SK-N-SH (cell line): ENCODE results near the gene TRAFD1. TPM values are rescaled to one million over a fixed set of nuclear protein-coding genes. Genes with fewer than 3 reads are reported as not detected.
"Not testable (repeated sequence)": the region's sequence is repeated elsewhere in the genome, so short reads cannot be mapped to it uniquely, and the experiment has no call there.

Experiments used
- CTCF ChIA-PET: fragments of 300-600, 350-600 bp; formaldehyde crosslinking; extraction: SDS; loops from one replicate; lab custom pipeline; 2021; lab: Yijun Ruan, JAX
- POLR2A ChIA-PET: fragments of 350-600 bp; sonication (Branson Sonifier 250); formaldehyde crosslinking; extraction: SDS; loops from one replicate; lab custom pipeline; 2020; ENCODE audit warnings: antibody characterized with exemption, inconsistent platforms; lab: Yijun Ruan, JAX
- DNase-seq: peaks from one replicate; pipeline ENCODE4 v3.0.0; 2012
- H2AFZ ChIP-seq: fragments of 200-600 bp; sonication (generic); 2 replicates; pipeline ENCODE4 v1.8.1; 2016; ENCODE audit warnings: antibody characterized with exemption, mild to moderate bottlenecking, low read depth
- H3F3A ChIP-seq: fragments of 200-600 bp; sonication (generic); replicated peaks from 2 replicates; pipeline ENCODE3; 2016; ENCODE audit warnings: antibody characterized with exemption, mild to moderate bottlenecking; ENCODE audit not compliant: insufficient read depth
- H3K27ac ChIP-seq, 2 experiments: fragments of 200-500 bp in 1 of 2; fragments of 200-600 bp in 1 of 2; sonication (Bioruptor generic) in 1 of 2; sonication (generic), shearing (Covaris generic) in 1 of 2; 2 replicates each; pipeline versions ENCODE4 v1.5.1 to v1.6.1; 2014 to 2016; ENCODE audit warnings: low read depth in 2 of 2, inconsistent platforms in 1 of 2, low read length in 1 of 2, mild to moderate bottlenecking in 1 of 2, mixed read lengths in 1 of 2
- H3K27me3 ChIP-seq: fragments of 200-600 bp; sonication (generic), shearing (Covaris generic); 2 replicates; pipeline ENCODE4 v1.6.1; 2016; ENCODE audit warnings: mixed run types; ENCODE audit not compliant: insufficient read depth
- H3K36me3 ChIP-seq, 2 experiments: fragments of 200-500 bp in 1 of 2; fragments of 200-600 bp in 1 of 2; sonication (Bioruptor generic) in 1 of 2; sonication (generic) in 1 of 2; replicated peaks in 1 of 2; 2 replicates each; pipeline versions ENCODE3 to v1.5.1; 2014 to 2016; ENCODE audit warnings: low read length in 1 of 2, mild to moderate bottlenecking in 1 of 2; ENCODE audit not compliant: insufficient read depth in 2 of 2, control insufficient read depth in 1 of 2
- H3K4me1 ChIP-seq, 2 experiments: fragments of 200-500 bp in 1 of 2; fragments of 200-600 bp in 1 of 2; sonication (Bioruptor generic) in 1 of 2; sonication (generic), shearing (Covaris generic) in 1 of 2; 2 replicates each; pipeline versions ENCODE4 v1.5.1 to v1.6.1; 2014 to 2016; ENCODE audit warnings: low read depth in 1 of 2, low read length in 1 of 2, mixed run types in 1 of 2; ENCODE audit not compliant: insufficient read depth in 2 of 2, control insufficient read depth in 1 of 2
- H3K4me2 ChIP-seq: fragments of 200-600 bp; sonication (generic), shearing (Covaris generic); 2 replicates; pipeline ENCODE4 v1.6.1; 2017; ENCODE audit warnings: mixed run types
- H3K4me3 ChIP-seq, 2 experiments: fragments of 200-500 bp in 1 of 2; fragments of 200-600 bp in 1 of 2; sonication (Bioruptor generic) in 1 of 2; sonication (generic), shearing (Covaris generic) in 1 of 2; 2 replicates each; pipeline versions ENCODE4 v1.5.1 to v1.8.1; 2014 to 2016; ENCODE audit warnings: low read depth in 2 of 2, inconsistent platforms in 1 of 2, low read length in 1 of 2, mild to moderate bottlenecking in 1 of 2, mixed read lengths in 1 of 2, moderate library complexity in 1 of 2
- H3K79me2 ChIP-seq: fragments of 200-600 bp; sonication (generic); 2 replicates; pipeline ENCODE4 v1.8.1; 2017; ENCODE audit warnings: mild to moderate bottlenecking; ENCODE audit not compliant: insufficient read depth
- H3K9ac ChIP-seq: fragments of 200-600 bp; sonication (generic); 2 replicates; pipeline ENCODE4 v1.6.1; 2017; ENCODE audit warnings: mixed run types
- H3K9me2 ChIP-seq: fragments of 200-600 bp; sonication (generic); 2 replicates; pipeline ENCODE4 v1.6.1; 2017; ENCODE audit warnings: mixed run types
- H3K9me3 ChIP-seq: fragments of 200-600 bp; sonication (generic); 2 replicates; pipeline ENCODE4 v1.6.1; 2017; ENCODE audit warnings: mixed run types, mild to moderate bottlenecking, moderate library complexity
- H4K20me1 ChIP-seq: fragments of 200-600 bp; sonication (generic); 2 replicates; pipeline ENCODE4 v1.6.1; 2017; ENCODE audit warnings: mild to moderate bottlenecking, mixed run types; ENCODE audit not compliant: insufficient read depth
- CHD2 ChIP-seq: fragments of 150-350 bp; IDR thresholded peaks from 2 replicates; pipeline ENCODE4 v1.6.1; 2018; ENCODE audit warnings: low read length; ENCODE audit not compliant: partially characterized antibody
- FOSL2 ChIP-seq: IDR thresholded peaks from 2 replicates; pipeline ENCODE4 v1.4.0; 2012; ENCODE audit warnings: low read depth, mild to moderate bottlenecking, moderate library complexity, borderline replicate concordance
- JUND ChIP-seq: IDR thresholded peaks from 2 replicates; pipeline ENCODE4 v1.4.0; 2012
- NFIC ChIP-seq: IDR thresholded peaks from 2 replicates; pipeline ENCODE4 v1.4.0; 2012; ENCODE audit warnings: borderline replicate concordance
- RXRA ChIP-seq: IDR thresholded peaks from 2 replicates; pipeline ENCODE4 v1.4.0; 2012; ENCODE audit warnings: low read depth, mild to moderate bottlenecking, borderline replicate concordance
- SIN3A ChIP-seq: IDR thresholded peaks from 2 replicates; pipeline ENCODE4 v1.6.1; 2012; ENCODE audit warnings: low read depth, mild to moderate bottlenecking, low read length, moderate library complexity, borderline replicate concordance
- TEAD4 ChIP-seq: IDR thresholded peaks from 2 replicates; pipeline ENCODE4 v1.4.0; 2012; ENCODE audit warnings: mild to moderate bottlenecking, borderline replicate concordance; ENCODE audit not compliant: insufficient read depth
- ZBTB33 ChIP-seq: IDR thresholded peaks from 2 replicates; pipeline ENCODE4 v1.4.0; 2012; ENCODE audit warnings: low read depth, borderline replicate concordance
- WGBS: methylation state at CpG from one replicate; pipeline ENCODE4 v1.1.6; 2017; ENCODE audit warnings: low lambda C conversion rate; 5-methylcytosine and 5-hydroxymethylcytosine counted together
- polyA plus RNA-seq, 3 experiments: library from polyadenylated mRNA; depleted of rRNA; stranded (reverse); fragments of >200 nt; gene quantifications; 2 replicates each; pipeline ENCODE4 v1.2.3, GENCODE V29; 2012
- TF ChIP-seq, protein P1 (sequence below): IDR thresholded peaks from 2 replicates; pipeline ENCODE4; 2012
- TF ChIP-seq, protein P2 (sequence below): fragments of 200-600 bp; sonication (generic); IDR thresholded peaks from 2 replicates; pipeline ENCODE4 v1.6.1; 2017; ENCODE audit warnings: antibody characterized with exemption, mild to moderate bottlenecking, moderate library complexity

Gene TRAFD1
- polyA plus RNA-seq, 1 of the 3 experiments (the other 2 are of a cell fraction) = 12.4 TPM

GRCh38 chr12:112110787-112111662 lies 14.3 kb upstream of the TRAFD1 start:
- H3K4me1 ChIP-seq, H2AFZ ChIP-seq, H3K27me3 ChIP-seq, H3K9me2 ChIP-seq, H3K4me3 ChIP-seq, POLR2A ChIA-PET, H3K4me2 ChIP-seq, DNase-seq, H3K27ac ChIP-seq, H3K9me3 ChIP-seq, H3K9ac ChIP-seq, H3K36me3 ChIP-seq: not testable (repeated sequence)
- Histone ChIP-seq H3F3A (peaks cover 16% of the 10 kb centered on the region), H3K79me2 (peaks cover 31% of the 10 kb centered on the region), H4K20me1 (peaks cover 11% of the 10 kb centered on the region)
- CTCF ChIA-PET = interaction anchor here (1.3 to 1.5 kb wide), 2 partner anchors 10 to 14 kb away, joined by 3 read pairs; no protein-coding TSS in a partner anchor
- 90% methylated on average over 20 of the region's 20 CpGs for WGBS

GRCh38 chr12:112111931-112112330 lies 13.4 kb upstream of the TRAFD1 start:
- Histone ChIP-seq H3K79me2 (peaks cover 22% of the 10 kb centered on the region), H3F3A (peaks cover 23% of the 10 kb centered on the region), H3K9ac (no peak overlapping the region), H3K9me3 (no peaks in the 10 kb centered on the region), H3K4me3 (no peak overlapping the region), H4K20me1 (peaks cover 2% of the 10 kb centered on the region), H3K9me2 (no peaks in the 10 kb centered on the region), H3K4me2 (no peak overlapping the region), H3K4me1 (peaks cover 9 to 13% of the 10 kb centered on the region in 2 experiments; a peak in 2 of 4 replicates), H3K27me3 (no peaks in the 10 kb centered on the region), H2AFZ (no peak overlapping the region), H3K36me3 (no peaks in the 10 kb centered on the region), H3K27ac (no peak overlapping the region)
- DNase-seq = no peak
- ChIA-PET CTCF (interaction anchor here (1.3 to 1.5 kb wide), 2 partner anchors 10 to 13 kb away, joined by 3 read pairs; no protein-coding TSS in a partner anchor), POLR2A (no interaction called here)
- 89% methylated on average over 5 of the region's 5 CpGs for WGBS
- TF ChIP-seq SIN3A = no peak
- TF ChIP-seq JUND = no peak
- no peak for TF ChIP-seq RXRA
- TF ChIP-seq FOSL2 = no peak
- no peak for TF ChIP-seq TEAD4
- no peak for TF ChIP-seq NFIC
- no peak for TF ChIP-seq CHD2
- TF ChIP-seq ZBTB33 = no peak
- TF ChIP-seq, protein P1, sequence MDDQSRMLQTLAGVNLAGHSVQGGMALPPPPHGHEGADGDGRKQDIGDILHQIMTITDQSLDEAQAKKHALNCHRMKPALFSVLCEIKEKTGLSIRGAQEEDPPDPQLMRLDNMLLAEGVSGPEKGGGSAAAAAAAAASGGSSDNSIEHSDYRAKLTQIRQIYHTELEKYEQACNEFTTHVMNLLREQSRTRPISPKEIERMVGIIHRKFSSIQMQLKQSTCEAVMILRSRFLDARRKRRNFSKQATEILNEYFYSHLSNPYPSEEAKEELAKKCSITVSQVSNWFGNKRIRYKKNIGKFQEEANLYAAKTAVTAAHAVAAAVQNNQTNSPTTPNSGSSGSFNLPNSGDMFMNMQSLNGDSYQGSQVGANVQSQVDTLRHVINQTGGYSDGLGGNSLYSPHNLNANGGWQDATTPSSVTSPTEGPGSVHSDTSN = no peak
- TF ChIP-seq, protein P2, sequence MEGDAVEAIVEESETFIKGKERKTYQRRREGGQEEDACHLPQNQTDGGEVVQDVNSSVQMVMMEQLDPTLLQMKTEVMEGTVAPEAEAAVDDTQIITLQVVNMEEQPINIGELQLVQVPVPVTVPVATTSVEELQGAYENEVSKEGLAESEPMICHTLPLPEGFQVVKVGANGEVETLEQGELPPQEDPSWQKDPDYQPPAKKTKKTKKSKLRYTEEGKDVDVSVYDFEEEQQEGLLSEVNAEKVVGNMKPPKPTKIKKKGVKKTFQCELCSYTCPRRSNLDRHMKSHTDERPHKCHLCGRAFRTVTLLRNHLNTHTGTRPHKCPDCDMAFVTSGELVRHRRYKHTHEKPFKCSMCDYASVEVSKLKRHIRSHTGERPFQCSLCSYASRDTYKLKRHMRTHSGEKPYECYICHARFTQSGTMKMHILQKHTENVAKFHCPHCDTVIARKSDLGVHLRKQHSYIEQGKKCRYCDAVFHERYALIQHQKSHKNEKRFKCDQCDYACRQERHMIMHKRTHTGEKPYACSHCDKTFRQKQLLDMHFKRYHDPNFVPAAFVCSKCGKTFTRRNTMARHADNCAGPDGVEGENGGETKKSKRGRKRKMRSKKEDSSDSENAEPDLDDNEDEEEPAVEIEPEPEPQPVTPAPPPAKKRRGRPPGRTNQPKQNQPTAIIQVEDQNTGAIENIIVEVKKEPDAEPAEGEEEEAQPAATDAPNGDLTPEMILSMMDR = no peak
